Adrenal gland (tissue), 12 donors: ENCODE measurements around the gene SOX13. TPM values are rescaled to one million over a fixed set of nuclear protein-coding genes. Genes with fewer than 3 reads are reported as not detected.

Source experiments
- DNase-seq, 7 donors: peaks; one replicate each; pipeline ENCODE4 v3.0.0-alpha.2; 2019 to 2020
- H3K27ac ChIP-seq, 5 donors: fragments of 200-600 bp; sonication (generic) in 4 of 5; 1 replicate in 3 of 5; 2 replicates in 2 of 5; pipeline versions ENCODE4 v1.5.1 to v1.8.0; 2016 to 2020; ENCODE audit warnings: mild to moderate bottlenecking in 1 of 5
- H3K27me3 ChIP-seq: fragments of 200-600 bp; 2 replicates; pipeline ENCODE4 v1.8.0; 2021
- H3K36me3 ChIP-seq, 2 donors: fragments of 200-600 bp; replicated peaks in 1 of 2; 1 replicate in 1 of 2; 2 replicates in 1 of 2; pipeline versions ENCODE4 v1.5.1 to v1.8.0; 2018 to 2022
- H3K4me1 ChIP-seq, 2 donors: fragments of 200-600 bp; replicated peaks in 1 of 2; 1 replicate in 1 of 2; 2 replicates in 1 of 2; pipeline versions ENCODE4 v1.5.1 to v1.8.0; 2018 to 2021
- H3K4me3 ChIP-seq, 4 donors: fragments of 200-600 bp; sonication (generic) in 3 of 4; one replicate each; pipeline ENCODE4 v1.5.1; 2016 to 2018
- H3K9me3 ChIP-seq, 3 donors: fragments of 200-600 bp; sonication (generic) in 1 of 3; replicated peaks in 1 of 3; 1 replicate in 2 of 3; 2 replicates in 1 of 3; pipeline versions ENCODE4 v1.5.1 to v1.8.0; 2016 to 2021
- POLR2A ChIP-seq, 2 donors: fragments of 450-650 bp; IDR thresholded peaks; one replicate each; pipeline ENCODE4 v1.6.1; 2017; ENCODE audit warnings: antibody characterized with exemption in 2 of 2, mild to moderate bottlenecking in 2 of 2, moderate library complexity in 1 of 2
- WGBS, 4 donors: extraction: QIAGEN DNeasy Blood & Tissue Kit in 2 of 4; methylation state at CpG; one replicate each; pipeline versions ENCODE4 v1.1.5 to v1.1.7; 2013 to 2017; 5-methylcytosine and 5-hydroxymethylcytosine counted together
- intact Hi-C, 2 donors: fragments of 100-400 bp; cut with DNase I; formaldehyde crosslinking; loops; one replicate each; pipeline versions ENCODE4 v1.14.1 to v1.15.0; 2022 to 2023
- polyA plus RNA-seq, 3 donors: library from polyadenylated mRNA; stranded (reverse); fragments of 200-250 nt in 2 of 3; fragments of 350-450 nt in 1 of 3; fragmentation: Illumina TruSeq in 1 of 3; extraction: RNeasy Lipid Tissue Mini Kit (QIAGEN cat#74804) in 1 of 3; gene quantifications; one replicate each; pipeline ENCODE4 v1.2.3, GENCODE V29; 2013 to 2014
- total RNA-seq, 9 donors: library from RNA; depleted of rRNA in 4 of 9; stranded (reverse); fragments of >200 nt in 4 of 9; fragments of 120-200 nt in 1 of 9; fragmentation: NEBNext Ultra II Directional in 1 of 9; extraction: Animal tissue kit (Norgen Biotek cat#: 25700) in 1 of 9; gene quantifications; one replicate each; pipeline versions ENCODE4 v1.1.0 to v1.2.4, GENCODE V29; 2013 to 2023
- TF ChIP-seq, protein P1 (sequence below), 6 experiments: fragments of 450-650 bp in 4 of 6; fragments of 200-600 bp in 2 of 6; sonication (generic) in 1 of 6; IDR thresholded peaks; 1 replicate in 5 of 6; 2 replicates in 1 of 6; pipeline versions ENCODE4 v1.5.1 to v1.8.0; 2016 to 2021; ENCODE audit warnings: antibody characterized with exemption in 6 of 6, mild to moderate bottlenecking in 2 of 6, moderate library complexity in 1 of 6
- donor health status: healthy with polysubstance abuse.
- donor health status: Bipolar disorder and iron deficiency.
- donor health status: DM: yes; HTN: yes; CAD: no.
- donor health status: DM: no; HTN: no; CAD: no.
- donor health status: DM: no; HTN: no; CAD: no.
- donor health status: DM: yes; HTN: yes; CAD: no.

Gene SOX13
- total and polyA plus RNA-seq, 12 donors = 4.2 to 44.5 (median 25.6) TPM

DNA sequence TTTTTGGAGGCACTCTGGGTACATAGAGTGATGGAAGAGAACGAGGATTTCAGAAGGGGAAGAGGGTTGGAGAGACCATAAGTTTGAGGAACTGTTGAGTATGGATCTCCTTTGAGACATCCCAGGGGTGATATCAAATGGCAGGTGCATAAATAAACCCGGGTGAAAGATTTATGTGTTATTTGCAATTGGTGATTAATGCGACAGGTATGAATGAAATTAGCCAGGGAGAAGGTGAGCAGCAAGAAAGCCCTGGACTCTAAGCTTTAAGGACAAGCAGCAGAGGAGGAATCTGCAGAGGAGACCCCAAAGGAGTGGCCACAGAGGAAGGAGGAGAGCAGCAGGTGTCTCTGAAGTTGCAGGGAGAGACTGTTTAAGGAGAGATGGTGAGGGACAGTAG, 102.0 kb downstream of the SOX13 start:
- TF ChIP-seq, protein P1, sequence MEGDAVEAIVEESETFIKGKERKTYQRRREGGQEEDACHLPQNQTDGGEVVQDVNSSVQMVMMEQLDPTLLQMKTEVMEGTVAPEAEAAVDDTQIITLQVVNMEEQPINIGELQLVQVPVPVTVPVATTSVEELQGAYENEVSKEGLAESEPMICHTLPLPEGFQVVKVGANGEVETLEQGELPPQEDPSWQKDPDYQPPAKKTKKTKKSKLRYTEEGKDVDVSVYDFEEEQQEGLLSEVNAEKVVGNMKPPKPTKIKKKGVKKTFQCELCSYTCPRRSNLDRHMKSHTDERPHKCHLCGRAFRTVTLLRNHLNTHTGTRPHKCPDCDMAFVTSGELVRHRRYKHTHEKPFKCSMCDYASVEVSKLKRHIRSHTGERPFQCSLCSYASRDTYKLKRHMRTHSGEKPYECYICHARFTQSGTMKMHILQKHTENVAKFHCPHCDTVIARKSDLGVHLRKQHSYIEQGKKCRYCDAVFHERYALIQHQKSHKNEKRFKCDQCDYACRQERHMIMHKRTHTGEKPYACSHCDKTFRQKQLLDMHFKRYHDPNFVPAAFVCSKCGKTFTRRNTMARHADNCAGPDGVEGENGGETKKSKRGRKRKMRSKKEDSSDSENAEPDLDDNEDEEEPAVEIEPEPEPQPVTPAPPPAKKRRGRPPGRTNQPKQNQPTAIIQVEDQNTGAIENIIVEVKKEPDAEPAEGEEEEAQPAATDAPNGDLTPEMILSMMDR (IDR thresholded peaks at IDR 0.05) = no peak
- no peak for TF ChIP-seq POLR2A (IDR thresholded peaks at IDR 0.05)
- H3K9me3 ChIP-seq = no peaks in the 10 kb centered on the region
- H3K36me3 ChIP-seq = no peaks in the 10 kb centered on the region
- no peak overlapping the region for H3K27ac ChIP-seq
- no peaks in the 10 kb centered on the region for H3K4me1 ChIP-seq
- H3K4me3 ChIP-seq = no peak overlapping the region
- intact Hi-C loops = no loop called here
- no peaks in the 10 kb centered on the region for H3K27me3 ChIP-seq
- WGBS, 4 donors = 73 to 76% (median 75%) methylated on average over 3 of the region's 3 CpGs
- no peak for DNase-seq

DNA sequence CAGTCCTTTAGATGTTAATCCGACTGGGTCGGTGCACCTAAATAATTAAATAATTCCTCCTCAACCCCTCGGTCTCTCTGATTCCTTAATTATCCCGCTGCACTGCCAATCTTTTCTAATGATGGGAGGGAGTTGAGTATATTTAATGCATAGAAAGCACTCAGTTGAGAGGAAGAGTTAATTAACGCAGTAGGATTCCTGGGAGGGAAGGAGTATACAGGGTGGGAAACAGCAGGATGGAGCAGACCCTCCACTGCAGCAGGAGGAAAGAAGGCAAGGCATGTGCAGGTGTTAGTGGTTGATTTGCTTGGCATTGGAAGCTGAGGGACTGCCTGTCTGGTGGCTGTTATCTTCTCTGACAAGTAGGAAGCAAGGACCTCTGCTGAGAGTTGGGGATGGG, 103.1 kb downstream of the SOX13 start:
- WGBS, 4 donors = 78 to 89% (median 82%) methylated on average over 5 of the region's 5 CpGs
- intact Hi-C loops = no loop called here
- H3K9me3 ChIP-seq = no peaks in the 10 kb centered on the region
- no peaks in the 10 kb centered on the region for H3K27me3 ChIP-seq
- no peak for TF ChIP-seq POLR2A (IDR thresholded peaks at IDR 0.05)
- TF ChIP-seq, protein P1 (IDR thresholded peaks at IDR 0.05) = no peak
- H3K36me3 ChIP-seq = no peaks in the 10 kb centered on the region
- no peak for DNase-seq
- H3K4me3 ChIP-seq = no peak overlapping the region
- no peaks in the 10 kb centered on the region for H3K4me1 ChIP-seq
- H3K27ac ChIP-seq = no peak overlapping the region

DNA sequence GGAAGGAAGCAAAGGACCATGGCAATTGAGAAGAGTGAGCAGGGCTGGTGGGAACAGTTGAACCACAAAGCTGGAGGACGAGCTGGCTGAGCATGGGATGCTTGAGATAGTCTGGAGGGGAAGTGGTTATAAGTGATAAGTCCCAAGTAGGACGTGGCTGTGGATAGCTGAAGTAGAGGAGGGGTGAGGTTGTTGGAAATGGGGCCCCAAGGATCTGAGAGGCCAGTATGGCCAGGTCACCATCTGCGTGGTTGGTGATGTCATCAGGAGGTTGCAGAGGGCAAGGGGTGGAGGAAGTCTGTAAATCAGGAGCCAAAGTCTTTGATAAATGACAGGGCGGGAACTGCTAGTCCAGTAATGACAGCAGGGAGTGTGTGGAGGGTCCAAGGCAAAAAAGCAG, 104.2 kb downstream of the SOX13 start:
- no peaks in the 10 kb centered on the region for H3K4me1 ChIP-seq
- WGBS, 4 donors = 43 to 58% (median 51%) methylated on average over 4 of the region's 4 CpGs
- no peak overlapping the region for H3K4me3 ChIP-seq
- no peaks in the 10 kb centered on the region for H3K27me3 ChIP-seq
- TF ChIP-seq POLR2A (IDR thresholded peaks at IDR 0.05) = no peak
- TF ChIP-seq, protein P1 (IDR thresholded peaks at IDR 0.05) = no peak
- H3K9me3 ChIP-seq = no peaks in the 10 kb centered on the region
- no peak overlapping the region for H3K27ac ChIP-seq
- intact Hi-C loops = no loop called here
- DNase-seq = no peak
- H3K36me3 ChIP-seq = no peaks in the 10 kb centered on the region

Other genes starting within 250 kb of the SOX13 start
- 100 to 1,000 TPM in 2 of 9 donors, 10 to 100 TPM in 7; 30.1 to 141 (median 91.2) TPM for gene SNRPE, start 211.5 kb upstream of the SOX13 start, total RNA-seq
- 100 to 1,000 TPM in 1 of 3 donors, 10 to 100 TPM in 2; 54.5 to 146 (median 72.1) TPM for gene SNRPE, start 211.5 kb upstream of the SOX13 start, polyA plus RNA-seq
- gene ETNK2, start 78.9 kb downstream of the SOX13 start, total RNA-seq = 10 to 100 TPM in 6 of 9 donors, 1 to 10 TPM in 3; 3.8 to 78.6 (median 11.5) TPM
- gene ETNK2, start 78.9 kb downstream of the SOX13 start, polyA plus RNA-seq = 1 to 10 TPM; 3.1 to 7.7 (median 4.1) TPM
- 1 to 10 TPM in 2 of 9 donors, under 1 TPM in 4, not detected in 3; 0.33 to 3.4 (median 0.95) TPM for gene REN, start 93.2 kb downstream of the SOX13 start, total RNA-seq
- 1 to 10 TPM in 1 of 3 donors, under 1 TPM in 2; 0.24 to 3.6 (median 0.80) TPM for gene REN, start 93.2 kb downstream of the SOX13 start, polyA plus RNA-seq
- gene KISS1, start 123.4 kb downstream of the SOX13 start, total RNA-seq = under 1 TPM in 1 of 9 donors, not detected in 8; 0.50 TPM
- gene KISS1, start 123.4 kb downstream of the SOX13 start, polyA plus RNA-seq = under 1 TPM in 1 of 3 donors, not detected in 2; 0.34 TPM
- gene GOLT1A, start 140.9 kb downstream of the SOX13 start, total RNA-seq = under 1 TPM in 1 of 9 donors, not detected in 8; 0.32 TPM
- gene GOLT1A, start 140.9 kb downstream of the SOX13 start, polyA plus RNA-seq = under 1 TPM in 2 of 3 donors, not detected in 1; 0.17 to 0.31 TPM